ENCODE results near the gene VTCN1. TPM values are rescaled to one million over a fixed set of nuclear protein-coding genes. Genes with fewer than 3 reads are reported as not detected.

The VTCN1 gene
- total RNA-seq, 1 experiment from 2014 or later = not detected

GRCh38 chr1:117147856-117148588, 62.7 kb downstream of the VTCN1 start:
- in situ Hi-C loops (cut with HindIII; ENCODE audit: low pct_unique_long_range_greater_than_20kb, low sequenced_read_pairs) = no loop called here
- ChIA-PET POLR2A (no interaction called here), CTCF (no interaction called here)
- ATAC-seq = no peak
- Histone ChIP-seq H3K36me3 (ENCODE audit: control insufficient read depth, insufficient read depth, low read length) (no peaks in the 10 kb centered on the region), H3K9me3 (ENCODE audit: control insufficient read depth, insufficient read depth, low read depth, low read length) (no peaks in the 10 kb centered on the region), H3K4me3 (ENCODE audit: low read depth in 2 of 2, low read length in 2 of 2) (no peak overlapping the region), H3K27ac (ENCODE audit: low read length) (no peak overlapping the region), H3K27me3 (ENCODE audit: control insufficient read depth, insufficient read depth, low read length) (no peaks in the 10 kb centered on the region), H3K4me1 (ENCODE audit: control insufficient read depth, insufficient read depth, low read length) (no peaks in the 10 kb centered on the region; the same call in 1 of the 2 replicates)
- TF ChIP-seq TCF7L2 (IDR thresholded peaks at IDR 0.05; ENCODE audit: low read depth, low read length) = 0 out of 2 replicates have a peak, but pooled peaks have one; percentile 37
- TF ChIP-seq REST (IDR thresholded peaks at IDR 0.05; ENCODE audit: insufficient read depth in 1 of 2, low read depth in 2 of 2, low read length in 1 of 2) = no peak
- no TSS peak for BruUV-seq (replicated peaks)
- DNase-seq (ENCODE audit: low read depth, low spot score) = no peak
- intact Hi-C loops (cut with micrococcal nuclease; ENCODE audit: unreplicated experiment) = no loop called here

GRCh38 chr1:117147341-117147831, 63.3 kb downstream of the VTCN1 start:
- Histone ChIP-seq H3K27me3 (ENCODE audit: control insufficient read depth, insufficient read depth, low read length) (no peaks in the 10 kb centered on the region), H3K27ac (ENCODE audit: low read length) (no peak overlapping the region), H3K36me3 (ENCODE audit: control insufficient read depth, insufficient read depth, low read length) (no peaks in the 10 kb centered on the region), H3K4me1 (ENCODE audit: control insufficient read depth, insufficient read depth, low read length) (no peaks in the 10 kb centered on the region; the same call in 1 of the 2 replicates), H3K4me3 (ENCODE audit: low read depth in 2 of 2, low read length in 2 of 2) (no peak overlapping the region), H3K9me3 (ENCODE audit: control insufficient read depth, insufficient read depth, low read depth, low read length) (no peaks in the 10 kb centered on the region)
- no TSS peak for BruUV-seq (replicated peaks)
- intact Hi-C loops (cut with micrococcal nuclease; ENCODE audit: unreplicated experiment) (no loop called here), in situ Hi-C loops (cut with HindIII; ENCODE audit: low pct_unique_long_range_greater_than_20kb, low sequenced_read_pairs) (no loop called here)
- TF ChIP-seq TCF7L2 (IDR thresholded peaks at IDR 0.05; ENCODE audit: low read depth, low read length) = 0 out of 2 replicates have a peak, but pooled peaks have one; percentile 19
- TF ChIP-seq CTCF (IDR thresholded peaks at IDR 0.05) = no peak
- ATAC-seq = peak; percentile 45; the same call in 1 of the 2 replicates
- POLR2A ChIA-PET = no interaction called here
- CTCF ChIA-PET = no interaction called here
- no peak for DNase-seq (ENCODE audit: low read depth, low spot score)

- in situ Hi-C loops (cut with HindIII; ENCODE audit: low pct_unique_long_range_greater_than_20kb, low sequenced_read_pairs) = no loop called here
- POLR2A ChIA-PET = no interaction called here
- TF ChIP-seq TCF7L2 (IDR thresholded peaks at IDR 0.05; ENCODE audit: low read depth, low read length) = no peak
- no peak for TF ChIP-seq CTCF (IDR thresholded peaks at IDR 0.05)
- no peak for TF ChIP-seq SIN3A (IDR thresholded peaks at IDR 0.05; ENCODE audit: borderline replicate concordance, insufficient read depth, low read depth, low read length)
- TF ChIP-seq POLR2AphosphoS5 (IDR thresholded peaks at IDR 0.05; ENCODE audit: low read depth, low read length) = no peak
- no peak for TF ChIP-seq REST (IDR thresholded peaks at IDR 0.05; ENCODE audit: insufficient read depth in 1 of 2, low read depth in 2 of 2, low read length in 1 of 2)
- Histone ChIP-seq H3K27ac (ENCODE audit: low read length) (no peak overlapping the region), H3K4me3 (ENCODE audit: low read depth in 2 of 2, low read length in 2 of 2) (no peak overlapping the region), H3K27me3 (ENCODE audit: control insufficient read depth, insufficient read depth, low read length) (no peaks in the 10 kb centered on the region), H3K4me1 (ENCODE audit: control insufficient read depth, insufficient read depth, low read length) (no peaks in the 10 kb centered on the region; the same call in 1 of the 2 replicates), H3K9me3 (ENCODE audit: control insufficient read depth, insufficient read depth, low read depth, low read length) (no peaks in the 10 kb centered on the region), H3K36me3 (ENCODE audit: control insufficient read depth, insufficient read depth, low read length) (no peaks in the 10 kb centered on the region)
- no peak for DNase-seq (ENCODE audit: low read depth, low spot score)
- CTCF ChIA-PET = no interaction called here
- no TSS peak for BruUV-seq (replicated peaks)
- peak; percentile 82 for ATAC-seq
- intact Hi-C loops (cut with micrococcal nuclease; ENCODE audit: unreplicated experiment) = no loop called here
Observed at GRCh38 chr1:117146575-117147340, 64.0 kb downstream of the VTCN1 start.

Data from Panc1 (cell line).